Measurements from ENCODE around the gene TMUB1.
A peak's percentile ranks its signal among the peaks of the same experiment; 100 is the strongest.

TMUB1 gene

GRCh38 chr7:151101621-151102396 lies 18.5 kb upstream of the TMUB1 start:
- no peak for ATAC-seq

GRCh38 chr7:151100921-151101320 lies 17.6 kb upstream of the TMUB1 start:
- ATAC-seq, result no peak

- ATAC-seq, result no peak
These were observed 16.4 kb upstream of the TMUB1 start for GRCh38 chr7:151099486-151100211.

- no peak for ATAC-seq
These were observed 12.7 kb upstream of the TMUB1 start for GRCh38 chr7:151095828-151096475.

GRCh38 chr7:151095123-151095797 lies 12.0 kb upstream of the TMUB1 start:
- ATAC-seq, result no peak

- ATAC-seq, result no peak
These were observed 11.4 kb upstream of the TMUB1 start for GRCh38 chr7:151094675-151095074.

- ATAC-seq, result no peak
These were observed 10.5 kb upstream of the TMUB1 start for GRCh38 chr7:151093748-151094147.

- no peak for ATAC-seq
These were observed 8.7 kb upstream of the TMUB1 start for GRCh38 chr7:151091988-151092387.

GRCh38 chr7:151091431-151091830 lies 8.1 kb upstream of the TMUB1 start:
- ATAC-seq, result no peak

- no peak for ATAC-seq
These were observed 7.7 kb upstream of the TMUB1 start for GRCh38 chr7:151091003-151091402.

- ATAC-seq, result no peak
These were observed 6.8 kb upstream of the TMUB1 start for GRCh38 chr7:151089893-151090730.

- no peak for ATAC-seq
These were observed 5.8 kb upstream of the TMUB1 start for GRCh38 chr7:151088856-151089699.

GRCh38 chr7:151088019-151088855 lies 4.9 kb upstream of the TMUB1 start:
- ATAC-seq, result no peak

GRCh38 chr7:151087245-151088018 lies 4.1 kb upstream of the TMUB1 start:
- ATAC-seq, result peak; percentile 11 to 17

- no peak for ATAC-seq
These were observed 3.5 kb upstream of the TMUB1 start for GRCh38 chr7:151086802-151087244.

GRCh38 chr7:151085691-151086620 lies 2.7 kb upstream of the TMUB1 start, which contains the start of gene AGAP3:
Gene AGAP3, plus strand, starts transcription at chr7:151086475. Its CDS starts 267 bp downstream, at chr7:151086742.
- peak; percentile 6 to 11 for ATAC-seq

GRCh38 chr7:151085329-151085690 lies 2.0 kb upstream of the TMUB1 start:
- no peak for ATAC-seq

GRCh38 chr7:151083824-151084160 lies 499 bp upstream of the TMUB1 start:
- no peak for ATAC-seq
